HUES64 (cell line): ENCODE measurements around the gene SLC43A1.
"Not testable (repeated sequence)": the region's sequence is repeated elsewhere in the genome, so short reads cannot be mapped to it uniquely, and the experiment has no call there.

ENCODE experiments used
- H3K27ac ChIP-seq: 2 replicates; pipeline ENCODE4 v1.7.0; 2013; ENCODE audit warnings: low read depth, low read length, inconsistent platforms
- H3K27me3 ChIP-seq: 2 replicates; pipeline ENCODE4 v1.6.1; 2013; ENCODE audit warnings: mild to moderate bottlenecking, low read length; ENCODE audit not compliant: insufficient read depth
- H3K36me3 ChIP-seq: 2 replicates; pipeline ENCODE4 v1.6.1; 2013; ENCODE audit warnings: mild to moderate bottlenecking, low read length; ENCODE audit not compliant: insufficient read depth
- H3K4me1 ChIP-seq: 2 replicates; pipeline ENCODE4 v1.6.1; 2013; ENCODE audit warnings: mild to moderate bottlenecking, low read length, moderate library complexity; ENCODE audit not compliant: insufficient read depth
- H3K4me3 ChIP-seq: 2 replicates; pipeline ENCODE4 v1.5.1; 2013; ENCODE audit warnings: mild to moderate bottlenecking, low read length, moderate library complexity
- H3K9ac ChIP-seq: 2 replicates; pipeline ENCODE4 v1.6.1; 2013; ENCODE audit warnings: mild to moderate bottlenecking, low read depth, low read length
- H3K9me3 ChIP-seq: 2 replicates; pipeline ENCODE4 v1.6.1; 2013; ENCODE audit warnings: low read depth, low read length; ENCODE audit not compliant: insufficient read depth
- WGBS: fragments of 150-250, 120-280 bp; methylation state at CpG from one replicate; pipeline ENCODE4 v1.1.7; 2013; ENCODE audit warnings: missing lambda C conversion rate; 5-methylcytosine and 5-hydroxymethylcytosine counted together

Gene SLC43A1

DNA sequence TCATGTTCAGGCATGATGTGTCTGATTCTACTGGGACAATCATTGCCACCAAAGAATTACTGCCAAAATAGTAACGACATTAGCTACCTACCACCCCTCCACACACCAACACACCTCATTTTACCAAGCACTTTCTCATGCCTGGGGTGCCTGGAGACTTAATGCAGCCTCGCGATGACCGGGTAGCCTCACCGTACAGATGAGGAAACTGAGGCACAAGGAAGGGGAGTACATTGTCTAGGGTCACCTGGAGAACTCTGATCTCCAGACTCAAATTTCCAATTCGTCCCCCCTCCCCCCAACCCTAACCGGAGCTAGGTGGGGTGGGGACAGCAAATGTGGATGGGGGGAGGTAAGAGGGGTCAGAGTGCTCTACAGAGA is 57.9 kb downstream of the SLC43A1 start:
- Histone ChIP-seq H3K4me1 (peaks cover 5% of the 10 kb centered on the region; the same call in 1 of the 2 replicates), H3K9ac (no peak overlapping the region), H3K27me3 (peaks cover 58% of the 10 kb centered on the region), H3K4me3 (peak overlapping the region; percentile 68), H3K9me3 (no peaks in the 10 kb centered on the region), H3K27ac (no peak overlapping the region), H3K36me3 (no peaks in the 10 kb centered on the region)
- under 1% methylated on average over 5 of the region's 7 CpGs for WGBS

DNA sequence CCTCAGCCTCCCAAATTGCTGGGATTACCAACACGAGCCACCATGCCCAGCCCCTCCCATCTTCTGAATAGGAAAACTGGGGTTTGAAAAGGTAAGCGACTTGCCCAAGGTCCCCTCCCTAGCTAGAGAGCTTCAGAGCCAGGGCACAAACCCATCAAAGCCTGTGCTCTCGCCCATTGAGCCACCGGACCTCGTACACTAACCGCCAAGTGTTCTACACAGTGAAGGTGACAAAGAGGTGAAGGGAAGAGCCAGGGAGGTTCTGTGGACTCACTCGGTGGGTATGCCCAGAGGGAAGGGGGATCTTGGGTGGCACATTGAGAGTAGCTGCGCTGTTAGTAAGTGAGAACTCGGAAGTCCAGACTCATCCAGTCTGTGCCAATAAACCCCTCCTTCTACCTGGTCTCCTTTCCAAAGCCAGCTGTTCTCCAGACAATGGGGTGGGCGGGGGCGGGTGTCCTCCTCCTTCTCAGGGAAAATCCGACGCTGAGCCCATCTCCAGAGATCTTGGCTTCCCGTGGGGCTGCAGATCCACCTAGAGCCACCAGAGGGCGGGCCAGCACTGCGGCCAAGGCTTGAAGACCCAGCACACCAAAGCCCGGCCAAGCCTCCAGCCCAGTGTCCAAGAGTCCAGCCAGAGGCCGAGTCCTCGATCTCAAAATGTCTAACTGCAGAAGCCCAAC is 58.4 kb downstream of the SLC43A1 start:
- H3K9ac ChIP-seq = no peak overlapping the region
- H3K4me3 ChIP-seq = peak overlapping the region; percentile 68
- H3K4me1 ChIP-seq = peaks cover 5% of the 10 kb centered on the region; the same call in 1 of the 2 replicates
- H3K36me3 ChIP-seq = no peaks in the 10 kb centered on the region
- H3K27me3 ChIP-seq = peaks cover 56% of the 10 kb centered on the region
- H3K9me3 ChIP-seq = no peaks in the 10 kb centered on the region
- H3K27ac ChIP-seq = no peak overlapping the region
- 16% methylated on average over 18 of the region's 19 CpGs for WGBS

DNA sequence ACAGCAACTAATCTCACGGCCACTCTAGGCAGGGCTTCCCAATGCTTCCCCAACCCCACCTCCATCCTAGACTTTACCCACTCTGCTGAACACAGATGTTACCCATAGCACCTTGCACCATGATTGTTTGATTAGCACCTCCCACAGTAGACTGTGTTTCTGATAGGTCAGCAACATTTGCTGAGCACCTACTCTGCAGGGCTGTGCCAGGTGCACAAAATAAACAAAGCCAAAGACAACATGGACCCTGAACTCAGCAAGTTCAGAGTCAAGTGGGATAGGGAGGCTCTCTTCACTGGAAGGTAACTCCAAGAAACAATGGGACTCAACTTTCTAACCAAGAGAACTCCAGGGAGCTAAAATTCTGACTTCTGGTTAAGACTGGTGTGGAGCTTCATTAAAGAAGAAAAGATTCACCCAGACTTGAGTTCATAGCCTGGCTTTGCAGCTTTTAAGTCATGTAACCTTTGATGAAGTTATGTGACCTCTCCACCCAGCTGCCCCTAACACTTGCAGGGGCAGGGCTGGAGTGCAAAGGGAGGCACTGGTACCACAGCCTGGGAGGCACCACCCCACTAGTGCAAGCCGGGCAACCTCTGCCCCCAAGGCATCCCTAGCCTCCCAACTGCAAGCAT is 61.8 kb downstream of the SLC43A1 start:
- Histone ChIP-seq H3K27ac (no peak overlapping the region), H3K36me3 (no peaks in the 10 kb centered on the region), H3K9me3 (no peaks in the 10 kb centered on the region), H3K4me1 (no peaks in the 10 kb centered on the region), H3K4me3 (no peak overlapping the region), H3K27me3 (peaks cover 37% of the 10 kb centered on the region), H3K9ac (no peak overlapping the region)
- 85% methylated on average over 2 of the region's 2 CpGs for WGBS

DNA sequence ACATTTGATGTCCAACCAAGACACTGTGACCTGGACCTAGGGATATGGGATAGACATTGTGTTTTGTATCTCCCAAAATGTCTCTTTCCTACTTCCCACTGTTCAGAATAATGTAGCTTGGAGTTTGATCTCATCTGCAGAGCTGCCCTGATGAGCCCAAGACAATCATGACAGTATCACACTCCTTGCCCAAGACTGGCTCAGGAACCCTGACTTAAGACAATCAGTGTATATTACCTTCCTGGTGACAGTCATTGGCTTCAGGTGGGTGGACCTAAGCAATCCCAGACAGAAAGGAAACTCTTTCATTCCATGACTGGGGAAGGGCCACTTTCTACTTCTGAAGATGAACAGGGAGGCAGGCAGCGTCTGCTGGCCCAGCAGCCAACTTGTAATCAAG is 69.4 kb downstream of the SLC43A1 start:
- H3K4me3 ChIP-seq = no peak overlapping the region
- 84% methylated on average over 1 of the region's 1 CpG for WGBS
- H3K36me3 ChIP-seq = no peaks in the 10 kb centered on the region
- no peak overlapping the region for H3K27ac ChIP-seq
- H3K9me3 ChIP-seq = no peaks in the 10 kb centered on the region
- no peak overlapping the region for H3K9ac ChIP-seq
- H3K4me1 ChIP-seq = no peaks in the 10 kb centered on the region
- H3K27me3 ChIP-seq = no peaks in the 10 kb centered on the region; the same call in 1 of the 2 replicates

DNA sequence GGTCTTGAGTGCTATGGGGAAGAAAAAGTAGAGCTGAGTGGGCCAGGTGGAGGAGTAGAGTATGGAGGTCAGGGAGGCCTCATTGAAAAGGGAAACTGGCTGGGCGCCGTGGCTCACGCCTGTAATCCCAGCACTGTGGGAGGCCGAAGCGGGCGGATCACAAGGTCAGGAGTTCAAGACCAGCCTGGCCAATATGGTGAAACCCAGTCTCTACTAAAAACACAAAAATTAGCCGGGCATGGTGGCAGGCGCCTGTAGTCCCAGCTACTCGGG is 70.4 kb downstream of the SLC43A1 start:
- not testable (repeated sequence) for H3K36me3 ChIP-seq, H3K27ac ChIP-seq, H3K27me3 ChIP-seq, H3K4me3 ChIP-seq, H3K4me1 ChIP-seq, H3K9ac ChIP-seq, H3K9me3 ChIP-seq
- WGBS = 86% methylated on average over 9 of the region's 9 CpGs

DNA sequence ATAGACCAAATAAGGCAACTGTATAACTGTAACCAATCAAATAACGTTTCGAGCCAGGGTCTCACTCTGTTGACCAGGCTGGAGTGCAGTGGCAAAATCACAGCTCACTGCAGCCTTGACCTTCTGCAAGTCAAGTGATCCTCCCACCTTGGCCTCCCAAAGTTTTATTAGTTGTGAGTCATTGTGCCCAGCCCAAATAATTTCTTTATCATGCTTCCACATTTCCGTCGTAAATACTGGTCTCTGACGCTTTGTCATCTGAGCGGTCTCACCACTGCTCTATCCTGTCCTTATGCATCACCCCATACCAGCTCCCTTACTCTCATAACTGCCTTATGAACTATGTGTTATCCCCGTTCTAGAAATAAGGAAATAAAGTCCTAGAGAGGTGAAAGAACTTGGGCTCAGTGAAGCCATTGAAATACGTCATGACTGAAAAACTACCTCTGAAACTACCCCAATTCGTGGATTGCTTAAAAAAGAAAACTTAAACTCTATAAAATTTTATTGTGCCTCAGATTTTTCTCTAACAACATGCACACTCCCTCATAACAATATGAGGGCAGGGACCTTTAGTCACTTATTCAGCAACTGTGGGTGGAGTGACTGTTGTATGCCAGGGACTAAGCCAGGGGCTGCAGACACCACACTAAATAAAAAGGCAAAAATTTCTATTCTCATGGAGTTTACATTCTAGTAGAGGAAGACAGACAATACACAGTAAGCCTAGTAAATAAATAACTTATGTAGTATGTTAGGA is 71.0 kb downstream of the SLC43A1 start:
- Histone ChIP-seq H3K4me1 (no peaks in the 10 kb centered on the region), H3K27me3 (no peaks in the 10 kb centered on the region; the same call in 1 of the 2 replicates), H3K9ac (no peak overlapping the region), H3K36me3 (no peaks in the 10 kb centered on the region), H3K9me3 (no peaks in the 10 kb centered on the region), H3K27ac (no peak overlapping the region), H3K4me3 (no peak overlapping the region)
- 89% methylated on average over 9 of the region's 9 CpGs for WGBS

DNA sequence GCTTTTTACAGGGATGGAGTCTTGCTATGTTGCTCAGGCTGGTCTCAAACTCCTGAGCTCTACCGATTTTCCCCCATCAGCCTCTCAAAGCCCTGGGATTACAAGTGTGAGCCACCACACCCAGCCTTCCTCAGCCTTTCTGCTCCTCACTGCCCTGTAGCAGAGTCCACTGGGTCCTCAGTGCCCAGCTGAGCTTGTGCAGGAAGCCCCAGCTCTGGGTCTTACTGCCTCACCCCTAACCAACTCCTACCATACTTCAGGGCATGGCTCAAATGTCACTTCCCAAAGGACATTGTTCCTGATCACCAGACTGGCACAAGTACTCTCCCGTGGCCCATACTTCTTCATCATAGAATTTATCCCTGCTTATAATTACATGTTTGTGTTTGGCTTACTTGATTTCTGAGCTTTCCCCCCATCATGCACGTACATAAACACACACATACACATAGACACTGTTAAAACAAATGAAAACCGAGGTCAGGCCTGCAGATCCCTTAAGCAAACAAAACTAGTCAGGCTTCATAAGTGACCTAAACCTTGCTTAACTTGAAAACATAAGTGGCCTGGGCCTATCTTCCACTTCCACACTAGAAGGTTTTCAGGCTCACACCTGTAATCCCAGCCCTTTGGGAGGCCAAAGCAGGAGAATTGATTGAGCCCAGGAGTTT is 74.6 kb downstream of the SLC43A1 start:
- WGBS = 90% methylated on average over 4 of the region's 4 CpGs
- Histone ChIP-seq H3K9ac (no peak overlapping the region), H3K4me1 (no peaks in the 10 kb centered on the region), H3K27me3 (no peaks in the 10 kb centered on the region), H3K4me3 (no peak overlapping the region), H3K36me3 (no peaks in the 10 kb centered on the region), H3K27ac (no peak overlapping the region), H3K9me3 (no peaks in the 10 kb centered on the region)

DNA sequence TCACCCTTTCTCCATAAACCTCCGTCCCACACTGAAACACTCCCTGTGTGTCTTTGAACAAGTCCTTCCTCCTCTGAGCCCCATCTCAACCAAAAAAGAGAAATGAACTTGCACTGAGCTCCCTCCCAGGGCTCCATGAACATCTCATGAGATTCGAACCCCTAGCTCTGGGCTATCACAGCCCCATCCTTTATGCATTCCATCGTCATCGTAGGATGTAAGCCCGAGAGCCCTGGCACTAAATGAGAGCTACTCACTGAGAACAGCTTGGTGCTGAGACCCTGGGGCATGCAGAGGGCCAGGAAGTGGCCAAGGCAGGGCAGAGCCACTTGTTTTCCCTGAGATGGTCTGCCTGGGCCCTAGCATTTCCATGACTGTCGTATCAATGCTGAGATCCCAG is 75.7 kb downstream of the SLC43A1 start:
- whole genome bisulfite sequencing = 84% methylated on average over 6 of the region's 6 CpGs
- H3K4me1 ChIP-seq = no peaks in the 10 kb centered on the region

DNA sequence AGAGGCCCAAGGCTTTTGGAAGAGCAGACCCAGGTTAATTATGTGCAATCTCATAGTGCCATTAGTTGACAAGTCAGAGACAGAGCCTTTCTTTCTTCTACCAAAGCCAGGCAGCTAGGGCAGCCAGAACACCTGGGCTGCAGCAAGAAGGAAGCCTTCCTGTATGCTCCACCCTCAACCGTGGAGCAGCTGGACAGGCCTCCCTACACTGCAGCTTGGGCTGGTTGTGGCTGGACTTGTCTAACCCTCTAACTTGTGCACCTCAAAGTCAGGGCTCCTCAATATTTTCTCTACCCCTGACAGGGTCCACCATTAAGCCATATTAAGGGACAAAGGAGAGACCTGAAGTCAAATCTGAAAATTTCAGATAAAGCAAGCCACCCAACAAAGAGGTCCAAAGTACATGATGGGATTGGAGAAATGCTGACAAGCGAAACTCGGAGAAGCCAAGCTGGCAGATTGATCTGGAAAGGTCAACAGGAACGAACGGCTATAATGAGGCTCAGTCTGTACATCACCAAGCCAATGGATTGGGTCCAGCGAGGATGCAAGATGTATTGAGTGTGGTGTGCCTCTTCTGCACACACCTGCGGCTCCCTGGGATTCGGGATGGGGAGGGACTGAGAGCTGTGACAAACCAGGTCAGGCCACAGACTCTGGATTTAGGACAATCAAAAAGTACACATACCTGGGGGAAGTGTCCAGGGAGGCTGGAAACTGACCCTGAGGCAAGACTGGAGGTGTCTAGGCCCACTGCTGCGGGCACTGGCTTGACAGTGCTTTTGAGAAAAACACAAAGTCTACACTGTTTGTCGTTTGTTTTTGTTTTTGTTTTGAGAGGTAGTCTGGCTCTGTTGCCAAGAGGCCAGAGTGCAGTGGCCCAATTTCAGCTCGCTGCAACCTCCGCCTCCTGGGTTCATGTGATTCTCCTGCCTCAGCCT is 76.9 kb downstream of the SLC43A1 start:
- no peaks in the 10 kb centered on the region for H3K36me3 ChIP-seq
- WGBS = 91% methylated on average over 12 of the region's 12 CpGs
- no peak overlapping the region for H3K9ac ChIP-seq
- no peaks in the 10 kb centered on the region for H3K4me1 ChIP-seq
- H3K9me3 ChIP-seq = no peaks in the 10 kb centered on the region
- no peak overlapping the region for H3K4me3 ChIP-seq
- no peaks in the 10 kb centered on the region for H3K27me3 ChIP-seq
- no peak overlapping the region for H3K27ac ChIP-seq

More for the DNA sequence above, 75.7 kb downstream of the SLC43A1 start:
- no peaks in the 10 kb centered on the region for H3K36me3 ChIP-seq
- no peak overlapping the region for H3K9ac ChIP-seq
- no peak overlapping the region for H3K4me3 ChIP-seq
- no peak overlapping the region for H3K27ac ChIP-seq
- H3K27me3 ChIP-seq = no peaks in the 10 kb centered on the region
- H3K9me3 ChIP-seq = no peaks in the 10 kb centered on the region

DNA sequence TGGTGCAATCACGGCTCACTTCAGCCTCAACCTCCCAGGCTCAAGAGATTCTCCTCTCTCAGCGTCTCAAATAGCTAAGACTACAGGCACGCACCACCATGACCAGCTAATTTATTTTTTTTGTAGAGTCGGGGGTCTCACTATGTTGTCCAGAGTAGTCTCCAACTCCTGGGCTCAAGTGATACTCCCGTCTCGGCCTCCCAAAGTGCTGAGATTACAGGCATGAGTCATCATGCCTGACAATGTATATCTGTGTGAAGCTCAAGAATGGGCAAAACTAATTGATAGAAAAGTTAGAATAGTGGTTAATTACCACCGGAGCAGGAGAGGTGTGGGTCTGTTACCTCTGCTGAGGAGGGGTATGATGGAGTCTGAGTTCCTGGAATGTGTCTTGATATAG is 79.5 kb downstream of the SLC43A1 start:
- Histone ChIP-seq H3K9ac (no peak overlapping the region), H3K9me3 (no peaks in the 10 kb centered on the region), H3K27ac (no peak overlapping the region), H3K4me1 (no peaks in the 10 kb centered on the region), H3K4me3 (no peak overlapping the region), H3K36me3 (no peaks in the 10 kb centered on the region), H3K27me3 (no peaks in the 10 kb centered on the region)
- 90% methylated on average over 7 of the region's 7 CpGs for WGBS
